ENCODE data around the gene NKG7.

Gene NKG7

GRCh38 chr19:51391073-51391611, 18.7 kb upstream of the NKG7 start:
- DNase-seq (ENCODE audit: low read depth), result no peak

GRCh38 chr19:51389143-51389542, 16.7 kb upstream of the NKG7 start:
- no peak for DNase-seq (ENCODE audit: low read depth)

GRCh38 chr19:51387924-51388389, 15.5 kb upstream of the NKG7 start, which contains the start of gene LIM2:
TSS of gene LIM2 (minus strand) at chr19:51387974. CDS start at chr19:51387443, 531 bp downstream.
- DNase-seq (ENCODE audit: low read depth), result no peak

- no peak for DNase-seq (ENCODE audit: low read depth)
These were observed 14.5 kb upstream of the NKG7 start for GRCh38 chr19:51386882-51387520.

GRCh38 chr19:51382004-51382403, 9.6 kb upstream of the NKG7 start:
- DNase-seq (ENCODE audit: low read depth), result no peak

GRCh38 chr19:51380379-51380778, 7.9 kb upstream of the NKG7 start:
- no peak for DNase-seq (ENCODE audit: low read depth)

- DNase-seq (ENCODE audit: low read depth), result no peak
These were observed 5.0 kb upstream of the NKG7 start for GRCh38 chr19:51377422-51377821.

GRCh38 chr19:51375504-51376221, 3.2 kb upstream of the NKG7 start:
- DNase-seq (ENCODE audit: low read depth), result no peak

GRCh38 chr19:51372021-51372648, 319 bp downstream of the NKG7 start:
- no peak for DNase-seq (ENCODE audit: low read depth)

GRCh38 chr19:51371186-51371690, 1.2 kb downstream of the NKG7 start:
- no peak for DNase-seq (ENCODE audit: low read depth)

- DNase-seq (ENCODE audit: low read depth), result no peak
These were observed 2.2 kb downstream of the NKG7 start for GRCh38 chr19:51370230-51370629.

GRCh38 chr19:51368366-51369282, 3.8 kb downstream of the NKG7 start, which contains the start of gene CLDND2:
TSS of gene CLDND2 (minus strand) at chr19:51369003. CDS start at chr19:51368577, 426 bp downstream.
- no peak for DNase-seq (ENCODE audit: low read depth)

GRCh38 chr19:51367565-51368365, 4.7 kb downstream of the NKG7 start:
- DNase-seq (ENCODE audit: low read depth), result peak; percentile 99

GRCh38 chr19:51367255-51367564, 5.2 kb downstream of the NKG7 start:
- no peak for DNase-seq (ENCODE audit: low read depth)

- peak; percentile 98 for DNase-seq (ENCODE audit: low read depth)
These were observed 5.8 kb downstream of the NKG7 start for GRCh38 chr19:51366389-51367254.

- no peak for DNase-seq (ENCODE audit: low read depth)
These were observed 6.5 kb downstream of the NKG7 start, which contains the start of gene ETFB for GRCh38 chr19:51365965-51366388. TSS of gene ETFB (minus strand) at chr19:51366388. CDS start at chr19:51366326, 62 bp downstream.

GRCh38 chr19:51365211-51365964, 7.1 kb downstream of the NKG7 start:
- DNase-seq (ENCODE audit: low read depth), result peak; percentile 59

- DNase-seq (ENCODE audit: low read depth), result no peak
These were observed 8.0 kb downstream of the NKG7 start for GRCh38 chr19:51364200-51365106.

Data from iris pigment epithelial cell (primary cell).